ENCODE data around the gene CCDC85C. TPM values are rescaled to one million over a fixed set of nuclear protein-coding genes. Genes with fewer than 3 reads are reported as not detected.

The CCDC85C gene
- total RNA-seq, 2 donors from 2014 or later = 35.1 to 47.2 TPM

DNA sequence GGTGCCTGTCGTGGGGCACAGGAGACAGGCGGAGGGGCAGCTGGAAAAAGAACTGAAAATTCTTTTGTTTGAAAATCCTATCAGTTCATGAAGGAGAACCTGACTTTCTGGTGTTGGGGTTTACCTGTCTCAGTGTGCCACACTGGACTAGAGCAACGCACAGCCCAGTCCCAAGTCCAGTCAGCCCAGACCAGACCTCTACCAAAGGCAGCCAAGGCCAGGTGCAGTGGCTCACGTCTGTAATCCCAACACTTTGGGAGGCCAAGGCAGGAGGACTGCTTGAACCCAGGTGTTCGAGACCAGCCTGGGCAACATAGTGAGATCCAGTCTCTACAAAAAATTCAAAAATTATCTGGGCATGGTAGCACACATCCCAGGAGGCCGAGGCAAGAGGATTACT lies 4.6 kb downstream of the CCDC85C start:
- peaks cover 31% of the 10 kb centered on the region for H3K4me1 ChIP-seq (replicated peaks)
- TF ChIP-seq CTCF (IDR thresholded peaks at IDR 0.05) (no peak), POLR2AphosphoS5 (IDR thresholded peaks at IDR 0.05) (no peak)
- H3K36me3 ChIP-seq = no peaks in the 10 kb centered on the region
- 62% methylated on average over 6 of the region's 6 CpGs for WGBS
- no peak overlapping the region for H3K27ac ChIP-seq
- H3K27me3 ChIP-seq (replicated peaks; ENCODE audit: insufficient read depth) = no peaks in the 10 kb centered on the region
- no peak overlapping the region for H3K4me3 ChIP-seq
- no peaks in the 10 kb centered on the region for H3K9me3 ChIP-seq
- no peak for DNase-seq (ENCODE audit: low spot score)
- intact Hi-C loops (cut with DNase I) = no loop called here

GRCh38 chr14:99598774-99599173 lies 5.2 kb downstream of the CCDC85C start:
- TF ChIP-seq POLR2A (IDR thresholded peaks at IDR 0.05) = no peak
- TF ChIP-seq POLR2AphosphoS5 (IDR thresholded peaks at IDR 0.05) = no peak
- no peak for TF ChIP-seq CTCF (IDR thresholded peaks at IDR 0.05)
- Histone ChIP-seq H3K27ac (no peak overlapping the region), H3K36me3 (no peaks in the 10 kb centered on the region), H3K9me3 (no peaks in the 10 kb centered on the region), H3K4me1 (replicated peaks) (peaks cover 31% of the 10 kb centered on the region), H3K4me3 (no peak overlapping the region), H3K27me3 (replicated peaks; ENCODE audit: insufficient read depth) (no peaks in the 10 kb centered on the region)
- DNase-seq (ENCODE audit: low spot score) = no peak
- intact Hi-C loops (cut with DNase I) = no loop called here
- WGBS = 69% methylated on average over 3 of the region's 3 CpGs

GRCh38 chr14:99597911-99598600 lies 6.0 kb downstream of the CCDC85C start:
- H3K4me1 ChIP-seq (replicated peaks) = peaks cover 31% of the 10 kb centered on the region

GRCh38 chr14:99596772-99597171 lies 7.2 kb downstream of the CCDC85C start:
- no peak for DNase-seq (ENCODE audit: low spot score)
- Histone ChIP-seq H3K9me3 (no peaks in the 10 kb centered on the region), H3K27me3 (replicated peaks; ENCODE audit: insufficient read depth) (no peaks in the 10 kb centered on the region), H3K4me1 (replicated peaks) (peaks cover 28% of the 10 kb centered on the region), H3K27ac (peak overlapping the region; percentile 50 to 59), H3K4me3 (no peak overlapping the region), H3K36me3 (no peaks in the 10 kb centered on the region)
- intact Hi-C loops (cut with DNase I) = no loop called here
- TF ChIP-seq POLR2AphosphoS5 (IDR thresholded peaks at IDR 0.05) = no peak
- no peak for TF ChIP-seq POLR2A (IDR thresholded peaks at IDR 0.05)
- TF ChIP-seq CTCF (IDR thresholded peaks at IDR 0.05) = no peak
- WGBS = 96% methylated on average over 7 of the region's 7 CpGs

More at GRCh38 chr14:99597911-99598600, 6.0 kb downstream of the CCDC85C start:
- intact Hi-C loops (cut with DNase I) = no loop called here
- Histone ChIP-seq H3K4me3 (no peak overlapping the region), H3K36me3 (no peaks in the 10 kb centered on the region), H3K9me3 (no peaks in the 10 kb centered on the region), H3K27me3 (replicated peaks; ENCODE audit: insufficient read depth) (no peaks in the 10 kb centered on the region), H3K27ac (peak overlapping the region in 1 of 2 donors; percentile 59)
- TF ChIP-seq POLR2AphosphoS5 (IDR thresholded peaks at IDR 0.05) (no peak), CTCF (IDR thresholded peaks at IDR 0.05) (no peak), POLR2A (IDR thresholded peaks at IDR 0.05) (no peak)
- 88% methylated on average over 19 of the region's 20 CpGs for WGBS
- no peak for DNase-seq (ENCODE audit: low spot score)

- H3K27me3 ChIP-seq (replicated peaks; ENCODE audit: insufficient read depth) = no peaks in the 10 kb centered on the region
- peak; percentile 65 for DNase-seq (ENCODE audit: low spot score)
- H3K9me3 ChIP-seq = no peaks in the 10 kb centered on the region
- no peaks in the 10 kb centered on the region for H3K36me3 ChIP-seq
- H3K27ac ChIP-seq = peak overlapping the region; percentile 50 to 59
- intact Hi-C loops (cut with DNase I) = no loop called here
- H3K4me1 ChIP-seq (replicated peaks) = peaks cover 22% of the 10 kb centered on the region
- H3K4me3 ChIP-seq = no peak overlapping the region
- WGBS = 42% methylated on average over 10 of the region's 10 CpGs
- TF ChIP-seq POLR2AphosphoS5 (IDR thresholded peaks at IDR 0.05) (peak; percentile 72), CTCF (IDR thresholded peaks at IDR 0.05) (no peak), POLR2A (IDR thresholded peaks at IDR 0.05) (peak; percentile 31)
These were observed 7.9 kb downstream of the CCDC85C start for GRCh38 chr14:99596071-99596627.

Measured in prostate gland (tissue), 2 donors.